HG02840 (cell line): ENCODE results near the gene ABHD16A.
A peak's percentile ranks its signal among the peaks of the same experiment; 100 is the strongest.

Experiments used
- ATAC-seq: cut with Tn5 transposase; IDR thresholded peaks from one replicate; pipeline ENCODE4 v1.9.1; 2021; ENCODE audit warnings: mild to moderate bottlenecking, moderate library complexity, moderate number of reproducible peaks; ENCODE audit not compliant: unreplicated experiment, low FRiP score

The ABHD16A gene

DNA sequence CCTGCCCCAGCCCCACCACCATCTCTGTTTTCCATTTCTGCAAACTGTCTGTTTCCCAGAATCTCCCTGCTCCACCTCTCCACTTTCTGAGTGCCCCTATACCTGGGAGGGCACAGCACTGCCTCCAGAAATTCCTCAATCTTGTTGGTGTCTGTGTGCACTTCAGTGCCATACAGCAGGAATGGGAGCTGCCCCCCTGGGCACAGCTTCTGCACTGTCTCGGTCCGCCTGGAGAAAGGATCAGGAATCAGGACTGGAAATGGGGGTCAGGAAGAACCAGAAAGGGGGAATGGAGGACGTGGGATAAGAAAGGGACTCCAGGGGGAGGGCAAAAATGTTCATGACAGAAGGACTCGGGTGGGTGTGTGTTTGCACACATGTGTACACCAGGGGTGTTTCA lies 30.6 kb upstream of the ABHD16A start:
- no peak for ATAC-seq

DNA sequence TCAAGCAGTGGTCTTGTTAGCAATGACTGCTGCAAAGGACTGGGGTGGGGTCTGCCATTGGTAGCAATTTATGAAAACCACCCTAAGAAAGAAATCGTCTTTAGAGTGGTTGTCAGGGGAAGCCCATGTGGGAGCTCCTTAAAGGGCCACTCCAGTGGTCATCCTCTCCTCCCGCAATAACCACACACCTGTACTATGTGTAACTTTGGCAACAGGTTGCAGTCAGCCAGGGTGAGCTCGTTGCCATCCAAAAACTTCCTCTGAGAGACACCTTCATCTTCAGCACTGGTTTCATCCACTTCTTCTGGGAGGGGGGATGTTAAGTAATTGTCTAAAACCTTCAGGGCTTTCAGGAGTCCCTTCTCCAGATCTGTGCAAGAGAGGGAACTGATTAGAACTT lies 28.9 kb upstream of the ABHD16A start:
- ATAC-seq = no peak

DNA sequence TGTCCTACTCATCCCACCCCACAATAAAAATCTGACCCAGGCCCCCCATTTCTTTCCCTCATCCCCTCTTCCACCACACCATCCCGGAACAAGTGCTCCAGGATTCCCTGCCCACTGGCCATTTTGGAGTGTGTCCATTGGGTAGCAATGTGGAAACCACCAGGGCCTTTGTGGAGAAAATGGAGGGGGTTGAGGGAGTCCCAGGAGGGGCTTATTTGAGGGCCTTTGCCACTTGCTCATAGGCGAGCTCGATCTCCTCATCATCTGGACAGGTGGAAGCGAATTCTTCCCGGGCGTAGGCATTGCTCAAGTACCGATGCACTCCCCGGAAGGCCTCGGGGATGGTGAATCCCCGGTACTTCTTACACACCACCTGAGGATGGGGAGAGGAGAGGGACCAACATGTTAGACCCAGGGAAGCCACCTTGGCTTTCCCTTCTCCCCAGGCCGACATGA lies 27.5 kb upstream of the ABHD16A start:
- no peak for ATAC-seq

DNA sequence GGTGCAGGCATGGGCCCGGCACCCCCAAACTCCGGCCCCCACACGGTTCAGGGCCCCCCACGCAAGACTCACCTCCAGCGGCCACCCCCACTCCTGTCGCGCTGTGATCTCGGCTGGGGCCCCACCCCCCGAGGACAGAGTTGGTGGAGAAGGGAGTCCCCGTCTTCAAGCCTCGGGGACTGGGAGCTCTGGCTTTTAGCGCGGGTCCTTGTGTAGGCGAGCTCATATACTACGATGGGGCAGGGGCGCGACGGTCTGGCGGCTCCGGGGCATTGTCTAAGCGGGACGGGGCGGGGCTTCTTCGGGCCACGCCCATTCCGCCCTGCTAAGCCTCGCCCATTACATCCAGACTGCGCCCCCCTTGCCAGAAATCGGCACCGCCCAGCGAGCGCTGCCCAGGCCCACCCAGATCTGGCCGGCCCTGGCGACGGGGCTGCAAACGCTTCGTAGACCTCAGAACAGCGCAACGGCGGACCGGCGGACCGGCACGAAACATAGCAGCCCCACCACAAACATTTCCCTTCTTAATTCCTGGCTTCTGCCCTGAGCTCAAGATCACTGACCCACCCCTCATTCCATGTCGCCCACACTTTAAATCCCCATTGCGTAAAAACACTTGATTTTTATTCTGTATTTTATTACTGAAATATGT lies 27.0 kb upstream of the ABHD16A start:
- peak; percentile 30 for ATAC-seq

DNA sequence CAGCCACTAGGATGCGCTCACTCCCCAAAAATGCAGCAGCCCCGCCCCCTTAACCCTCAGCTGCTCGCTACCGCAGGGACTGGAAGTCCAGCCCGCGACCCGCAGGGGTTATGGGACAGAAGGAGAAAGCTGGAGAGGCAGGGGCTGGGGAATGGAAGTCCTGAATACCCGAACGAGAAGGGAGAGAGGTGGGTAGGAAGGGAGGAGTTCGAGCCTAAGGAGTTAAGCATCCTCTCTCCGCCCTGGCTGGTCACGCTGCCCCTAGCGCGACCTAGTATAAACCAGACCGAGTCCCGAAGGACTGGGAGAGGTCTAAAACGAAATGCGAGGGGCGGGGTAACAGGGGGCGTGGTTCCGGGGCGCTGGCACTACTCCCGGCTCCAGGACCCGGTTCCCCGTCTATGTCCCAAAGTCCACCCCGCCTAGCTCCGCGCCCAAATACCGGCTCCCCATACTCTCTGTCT lies 26.4 kb upstream of the ABHD16A start:
- peak; percentile 44 for ATAC-seq

DNA sequence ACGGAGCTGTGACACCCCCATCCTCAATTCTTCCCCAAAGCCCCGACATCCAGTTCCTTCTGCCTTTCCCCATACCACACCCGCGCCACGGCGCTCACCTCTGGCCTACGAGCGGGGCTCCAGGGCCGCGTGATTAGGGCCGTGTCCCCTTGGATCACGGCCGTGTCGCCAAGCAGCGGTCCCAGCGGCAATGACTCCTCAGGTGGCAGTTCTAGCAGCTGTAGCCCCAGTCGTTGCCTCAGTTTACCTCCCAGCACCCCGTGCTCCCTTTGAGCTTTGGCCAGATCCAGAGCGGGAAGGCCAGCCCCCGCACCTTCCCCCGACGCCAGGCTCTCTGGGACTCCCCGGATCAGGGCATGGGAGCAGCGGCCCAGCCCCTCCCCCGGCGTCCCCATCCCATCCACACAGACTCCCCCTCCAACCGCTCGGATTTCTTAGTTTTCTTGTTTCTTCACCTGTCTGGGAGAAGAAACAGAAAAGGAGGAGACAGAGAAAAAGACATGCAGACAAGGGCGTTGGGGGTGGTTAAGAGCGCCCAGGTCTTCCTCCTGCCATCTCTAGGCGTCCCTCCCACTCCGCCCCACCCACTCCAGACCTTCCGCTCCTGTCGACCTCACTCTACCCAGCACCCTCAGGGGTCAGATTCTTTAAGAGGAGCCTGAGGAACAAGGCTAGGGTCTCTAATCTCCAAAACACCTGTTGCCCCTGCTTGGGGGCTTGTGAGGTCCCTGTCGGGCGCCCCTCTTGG lies 25.8 kb upstream of the ABHD16A start, which contains the start of gene DDAH2:
TSS of gene DDAH2 (minus strand) at position 533 of the 748 bp plus-strand sequence. CDS start at position 395, 138 bp downstream.
- no peak for ATAC-seq

DNA sequence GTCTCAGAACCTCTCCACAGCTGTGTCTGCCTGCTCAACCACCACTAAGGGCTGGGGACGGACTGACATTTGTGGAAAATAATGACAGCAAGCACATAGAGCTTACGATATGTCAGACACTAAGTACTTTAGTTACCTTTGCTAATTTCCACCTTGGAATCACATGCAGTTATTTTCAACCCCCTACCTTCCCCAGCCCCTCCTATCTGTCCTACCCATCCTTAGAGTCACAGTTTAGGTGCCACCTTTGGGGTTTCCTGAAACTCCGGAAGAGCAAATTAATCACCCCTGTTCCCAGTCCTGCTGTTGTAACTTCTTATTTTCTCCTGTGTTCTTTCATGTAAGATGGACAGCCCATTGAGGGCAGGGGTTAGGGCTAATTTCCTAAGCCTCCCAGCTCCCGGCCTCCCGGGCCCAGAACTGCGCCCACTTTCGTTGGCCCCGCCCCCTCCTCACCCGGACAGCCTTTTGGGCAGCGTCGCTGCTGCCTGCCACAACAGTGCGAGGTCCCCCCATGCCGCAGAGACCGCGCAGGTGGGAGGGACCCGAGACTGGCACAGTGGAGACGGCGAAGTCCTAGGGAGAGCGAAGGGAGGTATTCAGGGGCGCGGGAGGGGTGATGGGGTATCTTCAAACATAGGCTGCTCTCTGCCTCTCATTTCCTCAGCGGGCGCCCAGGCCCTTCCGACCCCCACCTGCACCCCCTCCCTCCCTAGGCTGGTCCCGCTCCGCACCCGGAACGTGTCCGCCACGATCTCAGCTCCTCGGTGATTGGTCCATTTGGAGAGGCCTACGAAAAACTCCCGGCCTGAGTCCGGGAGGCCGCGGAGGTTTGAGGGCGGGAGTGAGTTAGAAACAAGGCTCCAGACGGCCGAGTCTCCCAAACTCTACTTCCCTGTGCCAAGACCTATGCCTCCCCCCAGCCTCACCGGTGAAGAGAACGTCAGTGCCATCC lies 24.9 kb upstream of the ABHD16A start:
- no peak for ATAC-seq

DNA sequence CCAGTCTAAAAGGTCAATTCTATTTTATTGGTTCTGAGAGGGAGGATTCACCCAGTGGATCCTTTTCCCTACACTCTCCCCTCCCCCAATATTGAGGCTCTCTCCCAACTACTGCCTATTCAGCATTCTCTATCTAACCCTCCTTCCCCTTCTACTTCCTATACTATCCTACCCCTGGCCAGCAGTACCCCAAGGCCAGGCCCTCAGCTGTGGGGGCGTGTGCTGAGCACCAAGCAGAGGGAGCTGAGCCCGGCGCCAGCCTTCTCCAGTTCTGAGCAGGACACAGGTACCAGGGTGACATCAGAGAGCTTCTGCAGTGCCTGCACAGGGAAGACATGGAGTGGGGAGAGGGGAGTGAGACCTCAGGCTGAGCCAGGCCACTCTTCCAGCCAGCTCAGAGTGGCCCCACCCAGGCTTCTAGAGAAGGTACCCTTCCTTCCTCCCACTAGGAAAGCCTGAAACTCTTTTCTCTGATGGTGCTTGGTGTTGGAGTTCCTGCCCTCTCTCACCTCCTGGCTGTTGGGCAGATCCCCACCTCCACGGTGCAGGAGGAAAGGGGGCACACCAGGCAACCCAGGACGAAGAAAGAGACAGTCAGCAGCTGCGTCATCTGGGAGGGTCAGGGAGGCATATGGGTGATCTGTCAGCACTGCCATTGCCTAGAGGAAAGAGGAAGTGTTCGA lies 24.1 kb upstream of the ABHD16A start:
- ATAC-seq = peak; percentile 42

DNA sequence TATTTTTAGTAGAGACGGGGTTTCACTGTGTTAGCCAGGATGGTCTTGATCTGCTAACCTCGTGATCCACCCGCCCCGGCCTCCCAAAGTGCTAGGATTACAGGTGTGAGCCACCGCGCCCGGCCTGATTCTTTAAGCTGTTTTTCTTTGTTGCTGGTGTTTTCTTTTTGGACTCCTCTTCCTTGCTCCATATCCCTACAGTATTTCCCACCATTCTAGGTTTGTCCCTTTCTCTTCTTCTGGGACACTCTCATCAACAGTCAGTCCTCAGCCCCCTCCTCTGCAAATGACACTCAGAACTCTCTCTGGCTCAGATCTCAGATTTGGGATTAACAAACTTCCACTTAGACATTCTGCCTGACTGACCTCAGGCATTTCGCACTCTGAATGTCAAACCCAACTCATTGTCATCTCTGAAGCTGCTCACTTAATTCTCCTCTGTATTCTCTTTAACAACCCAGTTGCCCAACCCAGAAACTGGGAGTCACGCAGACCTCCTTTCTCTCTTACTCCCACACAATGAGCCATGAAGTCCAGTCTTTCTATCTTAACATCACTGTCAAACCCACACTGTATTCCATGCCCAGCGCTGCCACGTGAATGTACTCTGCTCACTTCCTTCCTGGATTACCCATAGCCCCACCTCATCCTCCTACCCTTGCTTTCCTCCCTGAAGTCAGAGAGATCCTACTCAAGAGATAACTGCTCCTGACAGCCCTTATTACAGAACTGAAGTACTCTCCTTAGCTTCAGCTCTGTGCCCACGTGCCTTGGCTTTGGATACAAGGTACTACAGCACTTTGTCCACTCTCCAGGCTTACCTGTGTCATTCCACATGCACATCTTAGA lies 22.6 kb upstream of the ABHD16A start:
- ATAC-seq = no peak

DNA sequence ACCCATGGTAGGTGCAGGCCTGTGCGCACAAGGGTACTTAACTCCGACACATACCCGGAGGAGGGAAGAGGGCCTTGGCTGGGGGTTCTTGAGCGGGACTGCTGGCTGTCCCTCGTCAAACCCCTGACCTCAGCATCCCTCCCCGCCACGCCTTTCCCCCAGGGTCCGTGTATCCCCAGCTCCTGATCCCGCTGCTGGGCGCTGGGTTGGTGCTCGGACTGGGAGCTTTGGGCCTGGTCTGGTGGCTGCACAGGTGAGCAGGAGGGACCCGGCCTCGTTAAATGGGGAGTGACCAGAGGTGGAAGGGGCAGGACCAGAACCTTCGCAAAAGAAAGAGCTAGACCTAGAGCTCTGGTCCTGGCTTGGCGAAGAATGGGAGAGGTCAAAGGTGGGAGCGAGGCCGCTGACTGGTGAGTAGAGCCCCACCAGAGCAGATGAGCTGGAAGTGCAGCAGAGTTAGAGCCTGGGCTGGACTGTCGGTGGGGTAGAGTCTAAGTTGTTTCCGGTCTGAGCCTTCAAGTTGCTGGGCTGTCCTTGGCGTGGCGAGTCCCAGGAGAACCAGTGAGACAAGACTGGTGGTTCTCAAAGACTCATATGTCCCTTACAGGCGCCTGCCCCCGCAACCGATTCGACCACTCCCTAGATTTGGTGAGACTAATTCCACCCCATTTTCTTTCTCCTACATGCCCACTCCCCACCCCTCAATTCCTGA lies 21.0 kb upstream of the ABHD16A start:
- no peak for ATAC-seq

DNA sequence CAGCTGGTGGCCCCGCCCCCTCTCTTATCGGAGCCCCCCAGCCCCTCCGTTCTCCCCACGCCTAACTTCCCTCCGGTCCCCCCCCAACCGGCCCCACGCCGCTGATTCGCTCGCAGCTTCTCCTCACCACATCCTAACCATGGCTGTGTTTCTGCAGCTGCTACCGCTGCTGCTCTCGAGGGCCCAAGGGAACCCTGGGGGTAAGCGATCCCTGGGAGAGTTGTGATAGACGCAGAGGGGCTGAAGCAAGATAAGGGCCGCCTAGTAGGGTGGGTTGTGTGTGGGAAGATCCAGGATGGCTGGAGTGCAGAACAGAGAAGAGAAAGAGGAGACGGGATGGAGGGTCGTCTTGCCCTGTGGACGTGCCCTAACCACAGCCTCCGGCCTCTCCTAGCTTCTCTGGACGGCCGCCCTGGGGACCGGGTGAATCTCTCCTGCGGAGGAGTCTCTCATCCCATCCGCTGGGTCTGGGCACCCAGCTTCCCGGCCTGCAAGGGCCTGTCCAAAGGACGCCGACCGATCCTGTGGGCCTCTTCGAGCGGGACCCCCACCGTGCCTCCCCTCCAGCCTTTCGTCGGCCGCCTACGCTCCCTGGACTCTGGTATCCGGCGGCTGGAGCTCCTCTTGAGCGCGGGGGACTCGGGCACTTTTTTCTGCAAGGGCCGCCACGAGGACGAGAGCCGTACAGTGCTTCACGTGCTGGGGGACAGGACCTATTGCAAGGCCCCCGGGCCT lies 20.3 kb upstream of the ABHD16A start, which contains the start of gene MPIG6B:
TSS of gene MPIG6B (plus strand) at position 129 of the 735 bp plus-strand sequence. CDS start at position 140, 11 bp downstream.
- ATAC-seq = no peak

DNA sequence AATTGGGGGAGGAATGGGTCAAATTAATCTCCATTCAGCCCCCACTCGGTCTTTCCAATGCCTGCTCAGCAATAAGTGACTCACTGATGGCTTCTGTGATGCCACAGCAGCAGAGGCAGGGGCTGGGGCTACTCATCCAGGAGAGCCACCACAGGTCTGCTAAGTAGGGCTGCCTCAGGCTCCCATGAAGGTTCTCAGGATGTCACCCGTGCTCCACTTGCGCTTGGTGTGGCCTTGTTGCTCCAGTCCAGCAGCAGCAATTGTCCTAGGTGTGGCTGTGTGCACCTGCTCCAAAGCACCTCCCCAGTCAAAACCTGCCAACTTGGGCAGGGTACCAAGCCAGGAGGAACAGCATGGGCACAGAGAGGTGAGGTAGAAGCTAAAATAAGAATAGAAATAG lies 19.0 kb upstream of the ABHD16A start:
- no peak for ATAC-seq

DNA sequence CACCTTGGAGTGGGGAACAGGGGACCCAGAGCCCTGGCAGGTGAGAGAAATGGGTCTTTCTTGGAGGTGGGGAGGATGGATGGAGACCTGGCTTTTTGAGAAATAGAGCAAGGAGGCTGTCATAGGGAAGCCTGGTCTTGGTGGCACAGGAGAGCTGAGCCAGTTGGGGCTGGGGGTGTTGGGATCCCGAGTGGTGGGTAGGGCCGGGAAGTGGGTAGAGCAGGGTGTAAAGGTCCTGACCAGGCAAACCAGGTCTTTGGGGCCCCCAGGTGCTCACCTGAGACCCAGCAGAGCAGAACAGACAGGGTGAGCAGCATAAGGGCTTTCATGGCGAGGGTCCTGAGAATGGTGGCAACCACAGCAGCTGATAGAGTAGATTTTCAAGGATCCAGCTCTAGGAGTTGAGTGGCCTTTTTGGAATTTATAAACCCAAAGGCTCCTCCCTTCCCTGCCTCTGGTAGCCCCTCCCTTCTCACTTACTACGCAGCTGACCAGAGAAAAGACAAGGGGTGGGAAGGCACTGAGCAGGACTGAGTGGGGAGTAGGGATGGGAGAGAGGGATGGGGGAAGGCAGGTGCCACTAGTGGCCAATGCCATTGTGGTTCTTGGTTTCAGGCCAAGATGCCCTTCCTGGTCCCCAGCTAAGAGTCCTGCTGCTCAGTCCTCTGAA lies 18.4 kb upstream of the ABHD16A start, which contains the start of gene LY6G6C:
TSS of gene LY6G6C (minus strand) at position 396 of the 670 bp plus-strand sequence. CDS start at position 329, 67 bp downstream.
- ATAC-seq = no peak

DNA sequence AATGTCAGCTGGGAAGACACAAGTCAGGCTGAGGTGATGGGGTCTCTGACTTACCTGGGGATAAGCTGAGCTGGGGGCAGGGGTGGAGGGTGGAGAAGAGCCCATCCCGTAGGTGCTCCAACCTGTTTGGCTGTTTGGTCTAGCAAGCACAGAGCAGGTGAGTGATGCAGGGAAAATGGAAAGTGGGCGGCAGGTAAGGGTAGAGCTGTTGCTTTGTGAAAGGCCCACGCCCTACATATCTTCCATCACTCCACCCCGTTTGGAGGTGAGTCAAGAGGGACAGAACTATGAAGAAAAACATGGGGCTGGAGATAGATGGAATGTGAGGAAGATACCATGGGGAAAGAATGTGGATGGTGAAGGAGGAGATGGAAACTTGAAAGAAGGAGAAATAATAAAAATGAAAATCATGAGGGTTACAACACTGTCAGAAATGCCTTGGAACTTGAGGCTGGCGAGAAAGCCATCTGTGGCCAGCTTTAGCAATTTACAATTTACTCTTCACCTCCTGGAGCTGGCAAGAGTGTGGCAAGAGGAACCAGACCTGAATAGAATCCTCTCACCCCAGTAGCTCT lies 17.2 kb upstream of the ABHD16A start:
- no peak for ATAC-seq

DNA sequence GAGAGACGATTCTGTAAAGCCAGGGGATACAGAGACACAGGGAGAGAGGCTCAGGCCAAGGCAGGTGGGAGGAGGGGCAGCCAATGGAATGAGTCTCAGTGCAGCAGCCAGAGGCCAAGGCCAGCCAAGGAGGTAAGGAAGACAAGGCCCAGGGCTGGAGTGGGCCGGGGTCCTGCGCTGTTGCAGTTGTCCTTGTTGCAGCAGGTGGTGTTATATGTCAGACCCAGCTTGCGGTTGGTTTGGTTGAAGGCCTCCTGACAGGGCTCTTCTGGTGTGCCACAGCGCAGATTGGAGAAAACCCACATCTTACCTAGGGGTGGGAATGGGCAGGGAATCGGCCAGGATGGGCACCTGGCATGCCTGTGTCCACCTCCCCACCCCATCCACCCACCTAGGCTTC lies 15.9 kb upstream of the ABHD16A start:
- no peak for ATAC-seq

DNA sequence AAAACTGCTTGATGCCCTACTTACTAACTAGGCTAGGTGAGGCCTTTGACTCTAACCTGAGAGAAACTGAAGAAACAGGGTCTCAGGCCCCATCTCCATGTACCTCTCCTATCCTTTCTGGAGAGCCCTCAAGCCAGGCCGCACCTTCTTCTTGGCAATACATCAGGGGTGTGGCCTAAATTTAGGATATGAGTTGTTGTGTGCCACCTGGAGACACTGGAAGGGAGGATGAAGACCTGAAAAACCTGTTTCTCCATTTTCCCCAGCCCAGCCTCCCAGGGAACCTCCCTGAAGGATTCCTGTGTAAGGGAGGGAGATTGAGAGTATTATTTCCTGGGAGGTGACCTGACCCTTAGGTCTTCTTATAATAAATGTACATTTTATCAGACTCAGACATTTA lies 15.1 kb upstream of the ABHD16A start:
- no peak for ATAC-seq
